NAMALWA (cell line): Measurements from ENCODE around the gene PTPRJ.
"Not testable (repeated sequence)": the region's sequence is repeated elsewhere in the genome, so short reads cannot be mapped to it uniquely, and the experiment has no call there.

Experiments
- DNase-seq: peaks from one replicate; pipeline ENCODE4 v3.0.0-alpha.2; 2015; ENCODE audit warnings: low spot score

PTPRJ gene

DNA sequence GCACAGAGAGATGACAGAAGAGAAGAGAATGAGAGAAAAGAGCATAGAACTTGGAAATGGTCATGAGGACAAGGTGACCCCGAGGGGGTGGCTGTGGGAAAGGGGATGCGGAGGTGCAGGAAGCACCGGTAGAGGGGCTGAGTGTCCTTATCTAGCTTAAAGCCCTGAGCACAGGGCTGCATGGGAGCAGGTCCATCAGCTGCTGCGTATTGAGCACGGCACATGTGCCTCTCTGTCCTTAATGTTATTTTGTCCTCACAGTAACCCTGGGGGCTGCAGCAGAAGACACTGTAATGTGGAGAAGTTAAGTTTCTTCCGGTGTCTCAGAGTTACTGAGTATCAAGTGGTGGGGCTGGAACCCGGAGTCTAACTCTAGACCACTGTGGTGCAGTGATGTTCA lies 141.9 kb downstream of the PTPRJ start:
- DNase-seq: no peak

DNA sequence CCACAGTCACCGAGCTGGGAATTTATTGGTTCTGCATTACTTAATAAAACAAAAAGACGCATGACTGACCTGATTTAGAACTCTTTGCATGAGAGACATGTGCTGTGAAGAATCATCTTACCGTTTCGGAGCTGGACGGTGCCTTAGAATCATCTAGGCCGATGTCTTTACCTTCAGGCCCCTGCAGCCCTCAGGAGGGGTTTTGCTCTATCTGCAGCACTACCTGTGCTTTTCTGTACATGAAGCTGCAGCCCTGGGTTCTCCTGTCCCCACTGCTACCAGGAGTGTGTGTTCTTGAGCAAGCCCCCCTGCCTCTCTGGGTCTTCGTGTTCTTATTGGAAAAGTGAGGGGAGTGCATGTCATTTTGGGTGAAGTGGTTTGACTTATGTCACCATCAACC lies 142.3 kb downstream of the PTPRJ start:
- no peak for DNase-seq

DNA sequence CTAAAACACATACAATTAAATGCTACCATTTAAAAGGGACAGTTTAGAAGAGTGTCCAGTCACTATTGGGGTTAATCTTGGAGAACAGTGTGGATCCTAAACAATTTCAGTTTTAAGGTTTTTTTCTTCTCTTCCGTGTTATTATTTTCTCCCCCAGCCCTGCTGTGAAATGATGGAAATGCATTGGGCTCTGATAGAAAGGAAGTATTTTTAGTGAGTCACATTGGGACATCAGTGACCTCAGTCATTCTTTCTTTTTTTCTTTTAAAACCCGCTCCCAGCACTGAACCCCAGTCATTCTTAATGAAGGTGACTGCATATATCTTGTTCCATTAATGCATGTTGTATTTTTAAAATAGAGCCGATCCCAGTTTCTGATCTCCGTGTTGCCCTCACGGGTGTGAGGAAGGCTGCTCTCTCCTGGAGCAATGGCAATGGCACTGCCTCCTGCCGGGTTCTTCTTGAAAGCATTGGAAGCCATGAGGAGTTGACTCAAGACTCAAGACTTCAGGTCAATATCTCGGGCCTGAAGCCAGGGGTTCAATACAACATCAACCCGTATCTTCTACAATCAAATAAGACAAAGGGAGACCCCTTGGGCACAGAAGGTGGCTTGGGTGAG lies 143.0 kb downstream of the PTPRJ start:
- DNase-seq: no peak

DNA sequence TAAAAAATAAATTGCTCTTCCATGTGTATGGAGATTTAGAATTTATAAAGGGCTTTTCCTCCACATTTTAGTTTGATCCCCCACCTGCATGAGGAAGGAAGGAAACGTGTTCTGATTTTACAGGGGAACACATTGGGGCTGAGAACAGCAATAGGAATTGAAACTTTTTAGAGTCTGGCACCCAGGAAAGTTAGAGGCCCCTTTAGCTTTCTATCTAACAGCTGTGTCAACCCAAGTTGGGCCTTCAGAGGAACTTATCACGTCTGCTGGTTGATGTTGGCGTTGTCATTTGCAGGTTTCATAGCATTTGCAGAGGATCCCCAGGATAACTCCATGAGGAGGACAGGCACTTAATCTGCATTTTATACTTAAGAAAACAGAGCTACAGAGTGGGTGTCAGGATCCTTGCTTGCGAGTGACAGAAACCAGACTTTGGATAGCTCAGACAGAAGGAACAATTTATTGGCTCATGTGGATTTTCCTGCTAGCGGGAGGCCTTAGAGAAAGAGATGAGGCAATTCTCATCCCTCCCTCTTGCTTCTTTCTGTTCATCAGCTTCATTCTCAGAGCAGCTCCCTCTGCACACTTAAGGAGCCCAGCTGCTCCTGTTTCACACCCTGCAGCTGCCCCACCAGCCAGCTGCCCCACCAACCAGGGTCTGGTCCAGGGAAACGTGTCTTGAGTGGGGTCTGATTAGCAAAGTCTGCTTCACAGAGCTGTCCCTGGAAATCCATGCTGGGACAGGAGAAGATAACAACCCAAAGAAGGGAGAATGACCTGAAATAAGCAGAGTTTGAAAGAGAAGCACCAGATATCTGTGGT lies 143.8 kb downstream of the PTPRJ start:
- DNase-seq: no peak

DNA sequence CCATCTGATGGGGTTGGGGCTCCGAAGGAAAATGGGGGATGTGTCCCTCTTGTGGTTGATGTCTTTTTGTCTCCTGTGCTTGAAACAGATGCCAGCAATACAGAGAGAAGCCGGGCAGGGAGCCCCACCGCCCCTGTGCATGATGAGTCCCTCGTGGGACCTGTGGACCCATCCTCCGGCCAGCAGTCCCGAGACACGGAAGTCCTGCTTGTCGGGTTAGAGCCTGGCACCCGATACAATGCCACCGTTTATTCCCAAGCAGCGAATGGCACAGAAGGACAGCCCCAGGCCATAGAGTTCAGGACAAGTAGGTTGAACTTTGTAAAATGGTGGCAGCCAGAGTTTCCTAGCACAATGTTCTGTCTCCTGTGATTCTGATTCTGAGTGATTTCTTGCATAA lies 144.5 kb downstream of the PTPRJ start:
- no peak for DNase-seq

DNA sequence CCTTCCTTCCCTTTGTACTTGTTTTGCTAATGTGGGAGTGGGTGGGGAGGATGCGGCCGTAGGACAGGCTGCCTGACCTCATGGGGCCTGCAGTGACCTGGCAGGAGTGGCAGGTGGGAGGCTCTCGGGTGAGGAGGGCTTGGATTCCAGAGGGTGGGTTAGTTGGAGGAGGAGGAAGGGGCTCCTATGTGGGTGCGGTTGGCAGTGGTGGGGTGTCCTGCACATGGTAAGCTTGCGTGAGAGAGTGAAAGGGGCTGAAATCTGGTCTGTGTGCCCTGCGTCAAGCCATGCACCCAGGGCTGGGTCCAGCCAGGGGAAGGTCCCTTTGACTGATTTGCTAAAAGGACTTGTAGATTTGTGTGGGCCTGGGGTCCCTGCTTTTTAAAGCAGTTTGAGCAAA lies 145.5 kb downstream of the PTPRJ start:
- DNase-seq: no peak

DNA sequence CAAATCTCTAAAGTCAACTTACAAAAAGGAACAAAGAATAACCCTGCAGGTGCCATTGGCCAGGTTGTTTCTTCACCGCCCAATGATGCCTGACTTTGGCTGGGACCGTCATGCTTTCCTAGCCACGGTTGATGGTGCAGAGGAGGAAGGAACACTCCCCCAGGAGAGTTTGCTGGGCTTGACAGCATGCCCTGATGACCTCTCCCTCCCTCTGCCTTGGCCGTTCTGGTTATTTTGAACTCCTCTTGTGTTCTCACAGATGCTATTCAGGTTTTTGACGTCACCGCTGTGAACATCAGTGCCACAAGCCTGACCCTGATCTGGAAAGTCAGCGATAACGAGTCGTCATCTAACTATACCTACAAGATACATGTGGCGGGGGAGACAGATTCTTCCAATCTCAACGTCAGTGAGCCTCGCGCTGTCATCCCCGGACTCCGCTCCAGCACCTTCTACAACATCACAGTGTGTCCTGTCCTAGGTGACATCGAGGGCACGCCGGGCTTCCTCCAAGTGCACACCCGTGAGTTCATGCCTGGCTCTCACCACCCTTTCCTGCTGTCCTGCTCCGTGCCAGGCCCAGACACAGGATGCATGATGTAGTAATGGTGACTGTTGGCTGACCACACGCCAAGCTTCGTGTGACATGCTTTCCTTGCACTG lies 147.3 kb downstream of the PTPRJ start:
- no peak for DNase-seq

DNA sequence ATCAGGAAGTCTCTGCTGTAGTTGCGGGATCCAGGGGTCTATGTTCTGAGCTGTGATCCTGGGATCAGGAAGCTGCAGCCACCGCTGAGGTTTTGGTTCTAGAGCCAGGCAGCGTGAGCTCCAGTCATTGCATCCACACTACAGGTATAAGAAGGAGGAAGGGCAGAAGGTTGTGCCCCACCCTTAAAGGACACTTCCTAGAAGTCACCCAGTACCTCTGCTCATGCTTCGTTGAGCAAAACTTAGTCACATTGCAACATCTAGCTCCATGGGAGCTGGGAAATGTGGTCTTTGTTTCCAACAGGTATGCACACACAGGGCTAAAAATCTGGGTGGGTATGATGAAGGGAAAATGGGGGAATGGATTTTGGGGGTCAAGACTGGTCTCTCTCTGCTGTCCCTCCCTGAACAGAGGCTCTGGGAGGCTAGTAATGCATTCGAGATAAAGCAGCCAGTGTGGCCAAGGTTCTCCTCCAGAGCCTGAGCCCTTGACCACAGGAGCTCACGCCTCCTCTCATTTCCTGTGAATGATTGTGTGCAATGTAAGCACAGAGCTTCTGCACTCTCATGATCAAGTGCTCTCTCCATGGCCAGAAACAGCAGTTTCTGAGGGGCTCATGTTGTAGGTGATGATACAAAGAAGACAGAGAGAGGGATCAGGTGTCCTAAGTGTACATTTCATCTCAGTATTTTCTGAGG lies 149.5 kb downstream of the PTPRJ start:
- DNase-seq: no peak

DNA sequence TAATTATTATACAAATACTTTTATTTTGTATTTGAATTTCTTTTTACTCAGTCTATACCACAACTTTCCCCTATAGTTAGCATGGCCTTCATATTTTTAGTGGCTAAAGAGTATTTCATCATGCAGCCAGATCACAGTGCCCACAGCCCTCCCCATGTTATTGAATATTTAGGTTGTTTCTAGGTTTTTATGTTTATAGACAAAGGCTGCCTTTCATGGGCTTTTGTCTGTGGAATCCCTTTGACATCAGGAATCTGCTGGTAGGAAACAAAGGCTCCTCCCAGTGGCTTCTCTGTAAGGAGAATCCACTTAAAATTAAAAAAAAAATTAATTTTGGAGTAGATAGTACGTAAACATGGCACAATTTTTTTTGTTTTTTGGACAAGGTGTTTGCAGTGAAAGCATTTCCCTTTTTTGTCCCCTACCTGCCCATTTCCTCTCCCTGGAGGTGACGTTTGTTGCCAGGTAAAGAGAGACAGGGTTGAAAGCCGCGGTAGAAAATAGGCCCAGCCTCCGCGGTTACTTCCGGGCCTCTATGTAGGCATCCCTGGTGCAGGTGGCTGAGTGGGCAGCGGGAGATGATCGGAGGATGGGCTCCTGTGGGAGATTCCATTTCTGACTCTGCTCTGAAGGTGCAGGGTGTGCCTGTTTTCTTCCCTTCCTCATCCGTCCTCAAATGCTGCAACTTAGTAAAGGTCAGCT lies 154.0 kb downstream of the PTPRJ start:
- DNase-seq: no peak

DNA sequence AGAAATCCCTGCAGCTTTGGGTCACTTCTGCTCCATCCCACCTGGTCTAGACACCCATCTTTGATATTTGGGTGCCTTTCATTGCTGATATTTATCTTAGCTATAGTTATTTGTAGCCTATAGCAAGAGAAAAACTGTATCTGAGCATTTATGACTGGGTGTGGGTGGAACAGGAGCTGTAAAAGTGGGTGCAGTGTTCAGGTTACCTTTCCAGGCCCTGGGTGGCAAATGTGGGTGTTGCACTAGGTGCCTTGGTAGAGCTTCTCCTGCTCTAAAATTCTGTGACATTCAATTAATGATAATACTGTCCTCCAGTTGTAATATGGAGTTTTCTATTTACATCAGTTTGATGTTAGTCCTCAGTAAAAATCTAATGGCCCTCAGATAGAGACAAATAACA lies 157.9 kb downstream of the PTPRJ start:
- DNase-seq: no peak

DNA sequence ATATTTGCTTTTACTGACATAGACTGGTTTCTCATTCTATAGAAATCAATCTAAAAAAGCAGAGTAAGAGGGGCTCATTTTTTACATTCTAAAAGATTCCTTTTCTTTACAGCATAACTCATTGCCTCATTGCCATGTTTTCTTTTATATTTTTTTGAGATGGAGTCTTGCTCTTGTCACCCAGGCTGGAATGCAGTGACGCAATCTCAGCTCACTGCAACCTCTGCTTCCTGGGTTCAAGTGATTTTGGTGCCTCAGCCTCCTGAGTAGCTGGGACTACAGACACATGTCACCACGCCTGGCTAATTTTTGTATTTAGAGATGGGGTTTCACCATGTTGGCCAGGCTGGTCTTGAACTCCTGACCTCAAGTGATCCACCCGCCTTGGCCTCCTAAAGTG lies 159.5 kb downstream of the PTPRJ start:
- DNase-seq: not testable (repeated sequence)

DNA sequence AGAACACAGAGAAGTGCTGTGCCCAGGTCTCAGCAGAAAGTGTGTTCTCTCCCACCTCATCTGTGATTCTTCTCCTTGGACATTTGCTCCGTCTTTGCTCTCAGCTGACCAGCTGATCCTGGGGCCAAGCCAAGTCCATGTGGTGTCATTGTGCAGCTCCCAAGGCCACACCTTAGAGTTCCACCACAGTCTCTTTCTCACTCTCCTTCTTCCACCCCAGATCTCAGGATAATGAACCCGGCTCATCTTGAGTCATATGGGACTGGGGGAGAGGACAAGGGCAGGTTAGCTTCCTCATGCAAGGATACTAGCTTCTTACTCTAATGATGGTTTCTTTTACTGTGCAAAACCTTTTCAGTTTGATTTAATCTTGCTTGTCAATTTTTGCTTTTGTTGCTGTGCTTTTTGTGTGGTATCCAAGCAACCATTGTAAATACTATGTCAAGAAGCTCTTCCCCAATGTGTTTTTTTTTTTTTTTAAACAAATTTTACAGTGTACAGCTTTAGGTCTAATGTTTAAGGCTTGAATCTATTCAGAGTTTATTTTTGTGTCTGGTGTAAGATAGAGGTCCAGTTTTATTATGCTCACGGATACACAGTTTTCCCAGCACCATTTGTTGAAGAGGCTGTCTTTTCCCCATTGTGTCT lies 161.2 kb downstream of the PTPRJ start:
- DNase-seq: no peak

DNA sequence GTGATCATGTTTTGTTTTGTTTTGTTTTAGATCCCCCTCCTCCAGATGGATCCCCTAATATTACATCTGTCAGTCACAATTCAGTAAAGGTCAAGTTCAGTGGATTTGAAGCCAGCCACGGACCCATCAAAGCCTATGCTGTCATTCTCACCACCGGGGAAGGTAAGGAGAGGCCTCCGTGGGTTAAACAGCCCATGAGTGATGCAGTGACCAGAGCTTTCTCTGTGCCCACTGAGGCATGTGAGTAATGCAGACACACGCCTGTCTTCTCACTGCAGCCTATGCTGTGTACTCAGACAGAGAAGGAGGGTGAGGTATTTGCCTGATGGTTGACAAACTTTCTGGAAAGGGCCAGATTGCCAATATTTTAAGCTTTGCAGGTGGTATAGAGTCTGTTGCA lies 162.5 kb downstream of the PTPRJ start:
- no peak for DNase-seq

DNA sequence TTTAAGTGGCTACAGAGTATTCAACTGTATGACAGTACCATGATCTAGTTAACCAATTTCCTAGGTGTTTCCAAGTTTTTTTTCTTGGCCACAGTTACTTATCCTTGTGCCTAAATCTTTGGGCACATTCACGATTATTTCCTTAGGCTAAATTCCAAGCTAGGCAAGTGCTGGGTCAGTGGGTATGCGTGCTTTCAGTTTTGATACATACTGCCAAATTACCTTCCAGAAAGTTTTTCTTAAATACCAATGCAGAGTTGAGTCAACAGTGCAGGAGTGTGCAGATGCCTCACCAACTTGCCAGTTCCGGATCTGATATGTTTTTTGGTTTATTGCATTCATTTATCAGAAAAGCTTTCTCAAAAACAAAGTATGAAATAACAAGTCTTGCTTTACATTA lies 168.4 kb downstream of the PTPRJ start:
- DNase-seq: no peak

DNA sequence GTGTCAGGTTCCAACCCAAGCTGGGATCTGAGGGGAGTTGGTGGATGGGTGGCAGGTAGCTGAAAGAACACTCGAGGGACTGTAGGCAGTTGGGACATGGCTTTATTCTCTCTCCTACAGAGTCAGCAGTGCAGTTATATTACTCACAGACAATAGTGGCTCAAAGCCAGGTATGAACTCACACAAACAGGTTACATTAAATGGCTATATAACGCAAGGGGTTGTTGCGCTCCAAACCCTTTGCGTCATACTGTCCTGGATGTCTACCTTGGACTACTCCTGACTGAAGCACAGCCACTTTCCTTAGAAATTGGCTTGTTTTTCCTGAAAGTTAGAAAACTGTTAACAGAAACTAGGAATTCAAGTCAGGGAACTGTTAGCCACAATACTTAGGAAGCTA lies 169.9 kb downstream of the PTPRJ start:
- DNase-seq: no peak

DNA sequence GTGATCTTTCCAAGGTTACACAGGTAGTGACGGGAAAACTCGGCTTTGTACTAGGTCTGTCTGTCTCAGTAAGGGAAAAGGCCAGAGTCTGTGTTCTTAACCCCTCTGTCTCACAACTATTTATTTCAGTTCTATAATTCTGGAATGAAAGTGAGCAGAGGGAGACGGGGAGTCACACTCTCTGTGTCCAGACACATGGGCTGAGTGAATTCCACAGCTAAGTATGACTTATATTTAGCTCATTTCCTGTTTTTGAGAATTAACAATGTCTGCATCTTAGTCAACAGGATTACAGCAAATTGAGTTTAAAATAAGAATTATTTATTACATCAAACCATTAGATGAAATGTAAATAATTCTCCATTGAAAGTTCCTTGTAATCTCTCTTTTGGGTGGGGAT lies 173.8 kb downstream of the PTPRJ start:
- no peak for DNase-seq

DNA sequence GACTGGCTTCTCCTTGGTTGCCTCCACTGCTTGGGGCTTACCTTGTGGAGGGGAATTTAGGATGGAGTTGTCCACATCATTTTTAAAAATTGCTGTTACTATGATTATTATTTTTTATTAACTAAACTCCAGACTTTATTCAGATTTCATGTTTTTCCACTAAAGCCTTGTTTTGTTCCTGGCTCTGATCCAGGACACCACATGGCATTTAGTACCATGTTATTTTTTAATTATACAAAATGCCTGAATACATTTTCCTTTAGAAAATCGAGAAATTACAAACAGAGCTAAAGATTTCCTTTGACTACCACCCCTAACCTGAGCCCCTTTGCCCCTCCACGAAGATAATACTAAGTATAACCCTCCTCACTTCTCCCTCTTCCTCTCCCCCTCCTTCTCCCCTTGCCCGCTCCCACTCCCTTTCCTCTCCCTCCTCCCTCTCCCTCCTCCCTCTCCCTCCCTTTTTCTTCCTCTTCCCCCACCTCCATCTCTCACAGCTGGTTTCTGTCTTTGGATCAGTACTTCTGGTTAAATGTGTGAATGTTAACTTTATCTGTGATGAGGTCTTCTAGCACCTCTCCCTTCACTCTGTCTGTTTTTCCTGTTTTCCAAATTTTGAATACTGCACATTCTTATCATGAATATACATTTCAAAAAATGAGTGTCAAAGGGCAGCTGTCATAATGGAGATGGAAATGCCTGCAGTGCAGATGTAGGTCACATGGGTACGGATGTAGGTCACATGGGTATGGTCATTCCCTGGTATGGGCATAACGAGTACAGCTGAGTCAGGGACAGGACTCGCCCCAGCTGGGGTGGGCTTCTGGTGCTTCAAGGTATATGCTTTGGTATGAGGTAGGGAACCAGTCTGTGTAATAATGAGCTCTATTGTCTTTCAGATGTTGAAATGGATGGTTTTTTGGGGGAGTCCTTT lies 181.9 kb downstream of the PTPRJ start:
- no peak for DNase-seq

DNA sequence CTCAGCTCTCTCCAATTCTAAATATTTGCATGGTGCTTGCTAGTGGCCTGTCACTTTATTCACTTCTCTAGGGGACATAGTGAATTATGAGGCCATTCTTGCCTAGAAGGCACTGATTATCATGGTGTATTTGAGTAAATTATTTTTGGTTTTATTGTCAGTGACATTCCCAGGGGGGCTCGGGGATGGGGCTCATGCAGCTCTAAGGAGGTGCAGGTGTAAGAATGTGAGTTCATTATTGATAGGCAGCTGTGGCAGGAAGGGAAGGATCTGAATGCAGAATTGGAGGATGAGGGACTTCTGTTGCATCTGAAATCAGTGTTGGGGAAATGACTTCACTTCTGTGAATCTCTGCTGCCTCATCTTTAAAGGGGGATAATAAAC lies 182.5 kb downstream of the PTPRJ start:
- DNase-seq: no peak

DNA sequence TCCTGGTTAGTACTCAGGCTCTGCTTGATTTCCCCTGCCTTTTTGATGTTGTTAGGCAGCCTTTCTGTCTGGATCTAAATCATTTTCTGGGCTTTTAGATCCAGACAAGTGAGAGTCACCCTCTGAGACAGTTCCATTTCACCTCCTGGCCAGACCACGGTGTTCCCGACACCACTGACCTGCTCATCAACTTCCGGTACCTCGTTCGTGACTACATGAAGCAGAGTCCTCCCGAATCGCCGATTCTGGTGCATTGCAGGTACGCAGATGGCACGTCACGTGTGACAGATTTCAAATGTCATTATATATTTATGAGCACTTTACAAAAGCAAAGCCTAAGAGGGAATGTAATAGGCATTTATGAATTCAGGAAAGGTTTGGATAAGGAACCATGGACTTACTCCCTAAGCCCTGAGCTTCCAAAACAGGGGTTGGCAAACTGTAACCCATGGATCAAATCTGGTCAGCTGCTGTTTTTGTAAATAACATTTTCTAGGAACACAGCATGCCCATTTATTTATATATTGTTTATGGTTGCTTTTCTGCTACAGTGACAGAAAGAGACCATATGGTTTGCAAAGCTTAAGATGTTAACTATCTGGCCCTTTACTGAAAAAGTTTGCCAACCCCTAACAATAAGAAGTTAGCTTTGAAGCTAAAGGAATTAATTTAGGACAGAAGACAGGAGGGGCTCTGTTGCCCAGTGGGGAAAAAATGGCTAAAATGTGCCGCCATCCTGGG lies 183.2 kb downstream of the PTPRJ start:
- DNase-seq: no peak

DNA sequence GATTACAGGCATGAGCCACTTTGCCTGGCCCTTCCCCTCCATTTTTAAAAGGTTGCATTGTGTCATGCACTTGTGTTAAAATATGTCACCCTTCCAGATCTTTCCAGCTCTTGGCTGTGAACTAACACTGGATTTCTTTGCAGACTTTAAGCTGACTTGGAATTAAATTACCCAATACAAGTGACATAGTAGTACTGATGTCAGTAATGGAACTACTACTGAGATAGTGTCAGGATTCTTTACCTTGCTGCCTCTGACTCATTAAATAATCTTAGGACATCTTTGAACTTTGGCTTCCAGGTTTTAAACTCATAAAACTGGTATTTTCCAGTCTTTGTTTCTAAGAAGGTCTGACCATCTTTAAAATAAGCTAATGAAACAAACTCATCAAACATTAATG lies 184.5 kb downstream of the PTPRJ start:
- no peak for DNase-seq
